Measurements from ENCODE around the gene SOS1.

DNA sequence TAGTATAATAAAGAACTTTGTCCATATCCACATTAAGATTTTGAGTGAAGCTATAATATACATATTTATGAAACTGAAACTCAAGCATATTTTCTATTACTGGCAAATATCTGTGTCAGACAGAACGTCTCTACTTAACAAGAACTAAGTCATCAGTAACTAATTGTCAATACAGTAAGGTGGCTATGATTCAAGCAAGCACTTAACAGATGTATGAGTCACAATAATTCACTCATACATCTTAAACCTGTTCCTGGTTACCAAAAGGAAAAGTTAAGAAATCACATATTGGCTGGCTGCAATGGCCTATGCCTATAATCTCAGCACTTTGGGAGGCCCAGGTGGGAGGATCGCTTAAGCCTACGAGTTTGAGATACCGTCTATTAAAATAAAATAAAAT, 96.0 kb downstream of the SOS1 start:
- TF ChIP-seq GABPA (IDR thresholded peaks at IDR 0.05; ENCODE audit: low read depth, low read length) (no peak), GABPA (CRISPR knock-in tag; IDR thresholded peaks at IDR 0.05; ENCODE audit: low read depth) (no peak), PHF8 (CRISPR knock-in tag; IDR thresholded peaks at IDR 0.05) (no peak), POLR2AphosphoS5 (IDR thresholded peaks at IDR 0.05; ENCODE audit: low read depth, low read length) (no peak), ZNF317 (CRISPR knock-in tag; IDR thresholded peaks at IDR 0.05) (no peak), ZNF564 (CRISPR knock-in tag; IDR thresholded peaks at IDR 0.05) (no peak), BHLHE40 (IDR thresholded peaks at IDR 0.05; ENCODE audit: low read length) (no peak), ZNF253 (CRISPR knock-in tag; IDR thresholded peaks at IDR 0.05; ENCODE audit: borderline replicate concordance) (no peak)
- TF ChIP-seq, protein P1, sequence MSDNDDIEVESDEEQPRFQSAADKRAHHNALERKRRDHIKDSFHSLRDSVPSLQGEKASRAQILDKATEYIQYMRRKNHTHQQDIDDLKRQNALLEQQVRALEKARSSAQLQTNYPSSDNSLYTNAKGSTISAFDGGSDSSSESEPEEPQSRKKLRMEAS (IDR thresholded peaks at IDR 0.05) = no peak
- TF ChIP-seq, protein P2, sequence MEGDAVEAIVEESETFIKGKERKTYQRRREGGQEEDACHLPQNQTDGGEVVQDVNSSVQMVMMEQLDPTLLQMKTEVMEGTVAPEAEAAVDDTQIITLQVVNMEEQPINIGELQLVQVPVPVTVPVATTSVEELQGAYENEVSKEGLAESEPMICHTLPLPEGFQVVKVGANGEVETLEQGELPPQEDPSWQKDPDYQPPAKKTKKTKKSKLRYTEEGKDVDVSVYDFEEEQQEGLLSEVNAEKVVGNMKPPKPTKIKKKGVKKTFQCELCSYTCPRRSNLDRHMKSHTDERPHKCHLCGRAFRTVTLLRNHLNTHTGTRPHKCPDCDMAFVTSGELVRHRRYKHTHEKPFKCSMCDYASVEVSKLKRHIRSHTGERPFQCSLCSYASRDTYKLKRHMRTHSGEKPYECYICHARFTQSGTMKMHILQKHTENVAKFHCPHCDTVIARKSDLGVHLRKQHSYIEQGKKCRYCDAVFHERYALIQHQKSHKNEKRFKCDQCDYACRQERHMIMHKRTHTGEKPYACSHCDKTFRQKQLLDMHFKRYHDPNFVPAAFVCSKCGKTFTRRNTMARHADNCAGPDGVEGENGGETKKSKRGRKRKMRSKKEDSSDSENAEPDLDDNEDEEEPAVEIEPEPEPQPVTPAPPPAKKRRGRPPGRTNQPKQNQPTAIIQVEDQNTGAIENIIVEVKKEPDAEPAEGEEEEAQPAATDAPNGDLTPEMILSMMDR (CRISPR knock-in tag; IDR thresholded peaks at IDR 0.05) = no peak

Measured in HepG2 (cell line).